ENCODE measurements around the gene BRINP2.

BRINP2 gene

GRCh38 chr1:177170756-177171535 is at the start of gene BRINP2:
Gene BRINP2, plus strand, starts transcription at chr1:177170958. Its CDS starts 58,919 bp downstream, at chr1:177229877.
- TF ChIP-seq MAX (IDR thresholded peaks at IDR 0.05): no peak
- TF ChIP-seq REST (IDR thresholded peaks at IDR 0.05; ENCODE audit: low read depth): no peak
- no peak for TF ChIP-seq FOXM1 (IDR thresholded peaks at IDR 0.05; ENCODE audit: borderline replicate concordance, low read depth)
- TF ChIP-seq USF1 (IDR thresholded peaks at IDR 0.05): no peak
- TF ChIP-seq CEBPB (IDR thresholded peaks at IDR 0.05): no peak
- TF ChIP-seq NFIC (IDR thresholded peaks at IDR 0.05): no peak

- TF ChIP-seq EGR1 (IDR thresholded peaks at IDR 0.05) (no peak), MAX (IDR thresholded peaks at IDR 0.05) (no peak), ZBTB7A (IDR thresholded peaks at IDR 0.05; ENCODE audit: low read depth) (no peak), EP300 (IDR thresholded peaks at IDR 0.05; ENCODE audit: borderline replicate concordance) (no peak), USF1 (IDR thresholded peaks at IDR 0.05) (no peak), RAD21 (IDR thresholded peaks at IDR 0.05; ENCODE audit: low read depth) (no peak), TEAD4 (IDR thresholded peaks at IDR 0.05) (no peak), NFIC (IDR thresholded peaks at IDR 0.05) (no peak), CREB1 (IDR thresholded peaks at IDR 0.05; ENCODE audit: low read depth) (no peak), TCF12 (IDR thresholded peaks at IDR 0.05; ENCODE audit: low read depth) (no peak), REST (IDR thresholded peaks at IDR 0.05; ENCODE audit: low read depth) (no peak), FOXM1 (IDR thresholded peaks at IDR 0.05; ENCODE audit: borderline replicate concordance, low read depth) (no peak), YY1 (IDR thresholded peaks at IDR 0.05; ENCODE audit: low read depth) (no peak), TAF1 (IDR thresholded peaks at IDR 0.05; ENCODE audit: low read depth) (no peak), CEBPB (IDR thresholded peaks at IDR 0.05) (no peak)
Measured at GRCh38 chr1:177122461-177123251, 48.1 kb upstream of the BRINP2 start.

GRCh38 chr1:177124577-177125278 is 46.0 kb upstream of the BRINP2 start:
- no peak for TF ChIP-seq EP300 (IDR thresholded peaks at IDR 0.05; ENCODE audit: borderline replicate concordance)
- TF ChIP-seq REST (IDR thresholded peaks at IDR 0.05; ENCODE audit: low read depth): no peak
- TF ChIP-seq ZBTB7A (IDR thresholded peaks at IDR 0.05; ENCODE audit: low read depth): no peak
- no peak for TF ChIP-seq MAX (IDR thresholded peaks at IDR 0.05)
- no peak for TF ChIP-seq CREB1 (IDR thresholded peaks at IDR 0.05; ENCODE audit: low read depth)
- TF ChIP-seq USF1 (IDR thresholded peaks at IDR 0.05): no peak
- TF ChIP-seq EGR1 (IDR thresholded peaks at IDR 0.05): no peak
